HepG2 (cell line): ENCODE measurements around the gene RPRML. TPM values are rescaled to one million over a fixed set of nuclear protein-coding genes. Genes with fewer than 3 reads are reported as not detected.

ENCODE experiments used
- CAMTA2 ChIP-seq: sonication (generic); formaldehyde crosslinking; IDR thresholded peaks from 2 replicates; pipeline ENCODE4 v1.4.0; 2020; ENCODE audit warnings: mild to moderate bottlenecking, missing genetic modification reagents, borderline replicate concordance
- CHD4 ChIP-seq: fragments of 200-600 bp; sonication (generic); IDR thresholded peaks from 2 replicates; pipeline ENCODE4 v1.7.0; 2017; ENCODE audit warnings: mild to moderate bottlenecking, low read length, borderline replicate concordance
- FOSL1 ChIP-seq: sonication (generic); formaldehyde crosslinking; IDR thresholded peaks from 2 replicates; pipeline ENCODE4 v1.9.0; 2021; ENCODE audit warnings: missing genetic modification reagents, borderline replicate concordance
- GATAD1 ChIP-seq: IDR thresholded peaks from 2 replicates; pipeline ENCODE4 v1.6.1; 2016; ENCODE audit warnings: missing genetic modification reagents, missing compliant biosample characterization
- HNRNPK ChIP-seq: fragments of 200-400 bp; formaldehyde crosslinking; IDR thresholded peaks from 2 replicates; pipeline ENCODE4 v1.6.1; 2018; ENCODE audit warnings: low read length, low read depth, moderate library complexity, mild to moderate bottlenecking; ENCODE audit not compliant: poor library complexity, severe bottlenecking
- KLF13 ChIP-seq: sonication (generic); formaldehyde crosslinking; IDR thresholded peaks from 2 replicates; pipeline ENCODE4 v1.4.0; 2020; ENCODE audit warnings: mild to moderate bottlenecking, missing genetic modification reagents
- KMT2B ChIP-seq: IDR thresholded peaks from 2 replicates; pipeline ENCODE4 v1.6.1; 2016; ENCODE audit warnings: missing genetic modification reagents, missing compliant biosample characterization
- MTA3 ChIP-seq: sonication (generic); formaldehyde crosslinking; IDR thresholded peaks from 2 replicates; pipeline ENCODE4 v1.4.0; 2020; ENCODE audit warnings: missing genetic modification reagents
- NBN ChIP-seq: fragments of 450-650 bp; conservative IDR thresholded peaks from 2 replicates; pipeline ENCODE4 v1.6.1; 2017
- PRMT3 ChIP-seq: sonication (generic); formaldehyde crosslinking; IDR thresholded peaks from 2 replicates; pipeline ENCODE4 v1.8.1; 2022; ENCODE audit warnings: low read depth, mild to moderate bottlenecking, moderate library complexity, missing genetic modification reagents, borderline replicate concordance
- RARA ChIP-seq: IDR thresholded peaks from 2 replicates; pipeline ENCODE4 v1.6.1; 2016; ENCODE audit warnings: missing genetic modification reagents, missing compliant biosample characterization
- RBFOX2 ChIP-seq: fragments of 200-400 bp; formaldehyde crosslinking; IDR thresholded peaks from 2 replicates; pipeline ENCODE4 v1.6.1; 2017; ENCODE audit warnings: low read depth, mild to moderate bottlenecking, low read length
- SMAD1 ChIP-seq: sonication (generic); formaldehyde crosslinking; IDR thresholded peaks from 2 replicates; pipeline ENCODE4 v1.4.0; 2020; ENCODE audit warnings: missing genetic modification reagents, low read depth, mild to moderate bottlenecking, borderline replicate concordance
- SRSF4 ChIP-seq: fragments of 200-400 bp; formaldehyde crosslinking; IDR thresholded peaks from one replicate; pipeline ENCODE4 v1.6.1; 2018; ENCODE audit warnings: mild to moderate bottlenecking, low read depth, low read length, moderate library complexity; ENCODE audit not compliant: poor library complexity, severe bottlenecking
- SUZ12 ChIP-seq: fragments of 150-350 bp; IDR thresholded peaks from 2 replicates; pipeline ENCODE4 v1.6.1; 2014; ENCODE audit warnings: low read depth, low read length
- ZBTB25 ChIP-seq: IDR thresholded peaks from 2 replicates; pipeline ENCODE4 v1.6.1; 2018; ENCODE audit warnings: missing genetic modification reagents
- ZBTB42 ChIP-seq: sonication (generic); formaldehyde crosslinking; IDR thresholded peaks from 2 replicates; pipeline ENCODE4 v1.5.0; 2020; ENCODE audit warnings: mild to moderate bottlenecking, missing genetic modification reagents
- ZMAT3 ChIP-seq: sonication (generic); formaldehyde crosslinking; conservative IDR thresholded peaks from 2 replicates; pipeline ENCODE4 v1.7.0; 2021; ENCODE audit warnings: missing genetic modification reagents
- ZNF234 ChIP-seq: sonication (generic); formaldehyde crosslinking; conservative IDR thresholded peaks from 2 replicates; pipeline ENCODE4 v1.5.1; 2020; ENCODE audit warnings: mild to moderate bottlenecking, missing genetic modification reagents
- ZNF24 ChIP-seq: fragments of 450-650 bp; IDR thresholded peaks from 2 replicates; pipeline ENCODE4 v1.6.1; 2017; ENCODE audit warnings: antibody characterized with exemption, mild to moderate bottlenecking
- ZNF367 ChIP-seq: sonication (generic); formaldehyde crosslinking; IDR thresholded peaks from 2 replicates; pipeline ENCODE4 v1.4.0; 2020; ENCODE audit warnings: missing genetic modification reagents, borderline replicate concordance
- ZNF484 ChIP-seq: sonication (generic); formaldehyde crosslinking; IDR thresholded peaks from 2 replicates; pipeline ENCODE4 v1.5.1; 2020; ENCODE audit warnings: mild to moderate bottlenecking, low read depth, missing genetic modification reagents, borderline replicate concordance
- ZNF564 ChIP-seq: sonication (generic); formaldehyde crosslinking; IDR thresholded peaks from 2 replicates; pipeline ENCODE4 v1.8.1; 2023; ENCODE audit warnings: mild to moderate bottlenecking, missing genetic modification reagents
- ZNF678 ChIP-seq: sonication (generic); formaldehyde crosslinking; IDR thresholded peaks from 2 replicates; pipeline ENCODE4 v1.4.0; 2020; ENCODE audit warnings: mild to moderate bottlenecking, missing genetic modification reagents
- ZNF749 ChIP-seq: sonication (generic); formaldehyde crosslinking; IDR thresholded peaks from 2 replicates; pipeline ENCODE4 v1.8.0; 2022; ENCODE audit warnings: mild to moderate bottlenecking, missing genetic modification reagents, moderate library complexity, borderline replicate concordance
- ZNF792 ChIP-seq: IDR thresholded peaks from 2 replicates; pipeline ENCODE4 v1.6.1; 2016
- polyA plus RNA-seq, 8 experiments: library from polyadenylated mRNA; depleted of rRNA in 3 of 8; stranded (reverse) in 7 of 8; unstranded in 1 of 8; fragments of >200 nt; fragmentation: Illumina TruSeq in 4 of 8; extraction: Trizol in 4 of 8; gene quantifications; 2 replicates each; pipeline versions ENCODE4 v1.2.1 to v1.2.3, GENCODE V29; 2011 to 2016; ENCODE audit warnings: low read depth in 4 of 8, missing spikeins in 1 of 8, mixed read lengths in 1 of 8; ENCODE audit not compliant: insufficient read depth in 1 of 8
- total RNA-seq, 5 experiments: library from RNA; depleted of rRNA; stranded (reverse); fragments of >200 nt; fragmentation: Illumina TruSeq; extraction: Trizol; gene quantifications; 2 replicates each; pipeline ENCODE4 v1.2.3, GENCODE V29; 2016; ENCODE audit warnings: low read depth in 1 of 5
- TF ChIP-seq, protein P1 (sequence below): sonication (generic); formaldehyde crosslinking; conservative IDR thresholded peaks from 2 replicates; pipeline ENCODE4 v1.4.0; 2020; ENCODE audit warnings: missing genetic modification reagents
- TF ChIP-seq, protein P2 (sequence below): sonication (generic); formaldehyde crosslinking; IDR thresholded peaks from 2 replicates; pipeline ENCODE4 v1.9.0; 2021; ENCODE audit warnings: missing genetic modification reagents, mild to moderate bottlenecking, borderline replicate concordance

RPRML gene
- total and polyA plus RNA-seq, 2 of the 13 experiments (the other 11 are each of a cell fraction or from before 2014, with no cell fraction given), result not detected

DNA sequence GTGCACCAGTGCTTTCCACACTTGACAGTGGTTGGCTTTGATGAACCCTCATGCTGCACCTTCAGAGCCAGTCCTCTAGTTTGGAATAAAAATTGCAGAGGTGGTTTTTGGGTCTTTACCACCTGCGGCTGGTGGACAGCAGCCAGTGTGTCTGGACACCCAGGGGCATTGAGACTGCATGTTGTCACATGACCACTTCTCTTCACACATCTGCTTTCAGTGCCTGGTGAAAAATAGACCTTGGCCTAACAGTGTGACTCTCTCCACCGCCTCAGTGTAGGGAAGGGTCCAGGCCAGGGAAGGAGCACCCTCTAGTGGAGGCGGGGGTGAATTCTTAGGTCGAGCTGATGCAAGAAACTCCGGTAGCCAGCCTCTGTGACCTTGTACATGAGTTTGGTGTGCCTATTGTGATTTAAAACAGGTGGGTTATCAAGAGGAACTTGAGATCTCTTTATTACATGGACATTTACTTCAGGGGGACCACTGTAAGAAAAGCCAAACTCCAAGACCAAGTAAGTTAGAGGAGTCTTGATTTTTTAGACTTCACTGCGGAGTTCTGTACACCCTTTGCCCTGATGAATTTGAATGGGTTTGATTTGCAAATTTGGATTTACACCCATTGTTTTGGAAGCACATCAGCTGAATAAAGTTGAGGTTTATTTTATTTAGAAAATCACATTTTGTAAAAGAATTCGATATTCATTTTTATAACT is 38.2 kb downstream of the RPRML start (continued):
- TF ChIP-seq, protein P1, sequence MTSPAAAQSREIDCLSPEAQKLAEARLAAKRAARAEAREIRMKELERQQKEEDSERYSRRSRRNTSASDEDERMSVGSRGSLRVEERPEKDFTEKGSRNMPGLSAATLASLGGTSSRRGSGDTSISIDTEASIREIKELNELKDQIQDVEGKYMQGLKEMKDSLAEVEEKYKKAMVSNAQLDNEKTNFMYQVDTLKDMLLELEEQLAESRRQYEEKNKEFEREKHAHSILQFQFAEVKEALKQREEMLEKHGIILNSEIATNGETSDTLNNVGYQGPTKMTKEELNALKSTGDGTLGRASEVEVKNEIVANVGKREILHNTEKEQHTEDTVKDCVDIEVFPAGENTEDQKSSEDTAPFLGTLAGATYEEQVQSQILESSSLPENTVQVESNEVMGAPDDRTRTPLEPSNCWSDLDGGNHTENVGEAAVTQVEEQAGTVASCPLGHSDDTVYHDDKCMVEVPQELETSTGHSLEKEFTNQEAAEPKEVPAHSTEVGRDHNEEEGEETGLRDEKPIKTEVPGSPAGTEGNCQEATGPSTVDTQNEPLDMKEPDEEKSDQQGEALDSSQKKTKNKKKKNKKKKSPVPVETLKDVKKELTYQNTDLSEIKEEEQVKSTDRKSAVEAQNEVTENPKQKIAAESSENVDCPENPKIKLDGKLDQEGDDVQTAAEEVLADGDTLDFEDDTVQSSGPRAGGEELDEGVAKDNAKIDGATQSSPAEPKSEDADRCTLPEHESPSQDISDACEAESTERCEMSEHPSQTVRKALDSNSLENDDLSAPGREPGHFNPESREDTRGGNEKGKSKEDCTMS (CRISPR knock-in tag), result no peak
- TF ChIP-seq ZNF792 (CRISPR knock-in tag) (peak; percentile 73; the same call in 1 of the 2 replicates), FOSL1 (no peak), CAMTA2 (CRISPR knock-in tag) (no peak), ZNF234 (CRISPR knock-in tag) (no peak), ZNF678 (CRISPR knock-in tag) (no peak), ZNF564 (CRISPR knock-in tag) (no peak), ZBTB25 (CRISPR knock-in tag) (no peak; the same call in 1 of the 2 replicates), ZNF484 (CRISPR knock-in tag) (no peak), RBFOX2 (no peak), MTA3 (CRISPR knock-in tag) (no peak), SMAD1 (CRISPR knock-in tag) (no peak), CHD4 (no peak), GATAD1 (CRISPR knock-in tag) (0 out of 2 replicates have a peak, but pooled peaks have one; percentile 44), HNRNPK (no peak), NBN (no peak), SUZ12 (no peak; the same call in 1 of the 2 replicates), KMT2B (peak; percentile 47; the same call in 1 of the 2 replicates), ZNF749 (CRISPR knock-in tag) (no peak), SRSF4 (no peak), ZNF367 (CRISPR knock-in tag) (no peak), PRMT3 (CRISPR knock-in tag) (no peak), ZBTB42 (CRISPR knock-in tag) (no peak), RARA (CRISPR knock-in tag) (0 out of 2 replicates have a peak, but pooled peaks have one; percentile 25), KLF13 (CRISPR knock-in tag) (no peak), ZNF24 (no peak), ZMAT3 (no peak)
- TF ChIP-seq, protein P2, sequence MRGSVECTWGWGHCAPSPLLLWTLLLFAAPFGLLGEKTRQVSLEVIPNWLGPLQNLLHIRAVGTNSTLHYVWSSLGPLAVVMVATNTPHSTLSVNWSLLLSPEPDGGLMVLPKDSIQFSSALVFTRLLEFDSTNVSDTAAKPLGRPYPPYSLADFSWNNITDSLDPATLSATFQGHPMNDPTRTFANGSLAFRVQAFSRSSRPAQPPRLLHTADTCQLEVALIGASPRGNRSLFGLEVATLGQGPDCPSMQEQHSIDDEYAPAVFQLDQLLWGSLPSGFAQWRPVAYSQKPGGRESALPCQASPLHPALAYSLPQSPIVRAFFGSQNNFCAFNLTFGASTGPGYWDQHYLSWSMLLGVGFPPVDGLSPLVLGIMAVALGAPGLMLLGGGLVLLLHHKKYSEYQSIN (CRISPR knock-in tag), result no peak
